Measurements from ENCODE around the gene PIGW.

PIGW gene

DNA sequence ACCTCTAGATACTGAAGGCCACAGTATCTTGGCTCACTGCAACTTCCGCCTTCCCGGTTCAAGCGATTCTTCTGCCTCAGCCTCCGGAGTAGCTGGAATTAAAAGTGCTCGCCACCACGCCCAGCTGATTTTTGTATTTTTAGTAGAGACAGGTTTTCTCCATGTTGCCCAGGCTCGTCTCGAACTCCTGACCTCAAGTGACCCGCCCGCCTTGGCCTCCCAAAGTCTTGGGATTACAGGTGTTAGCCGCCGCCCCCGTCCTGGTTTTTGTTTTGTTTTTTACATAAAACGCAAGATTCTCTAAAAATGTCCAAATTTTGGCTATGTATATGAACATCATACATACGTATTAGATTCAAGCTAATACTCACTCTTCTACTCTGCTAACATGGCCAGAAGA is 8.0 kb downstream of the PIGW start:
- peak overlapping the region; percentile 98 for H3K27ac ChIP-seq
- TF ChIP-seq, protein P1, sequence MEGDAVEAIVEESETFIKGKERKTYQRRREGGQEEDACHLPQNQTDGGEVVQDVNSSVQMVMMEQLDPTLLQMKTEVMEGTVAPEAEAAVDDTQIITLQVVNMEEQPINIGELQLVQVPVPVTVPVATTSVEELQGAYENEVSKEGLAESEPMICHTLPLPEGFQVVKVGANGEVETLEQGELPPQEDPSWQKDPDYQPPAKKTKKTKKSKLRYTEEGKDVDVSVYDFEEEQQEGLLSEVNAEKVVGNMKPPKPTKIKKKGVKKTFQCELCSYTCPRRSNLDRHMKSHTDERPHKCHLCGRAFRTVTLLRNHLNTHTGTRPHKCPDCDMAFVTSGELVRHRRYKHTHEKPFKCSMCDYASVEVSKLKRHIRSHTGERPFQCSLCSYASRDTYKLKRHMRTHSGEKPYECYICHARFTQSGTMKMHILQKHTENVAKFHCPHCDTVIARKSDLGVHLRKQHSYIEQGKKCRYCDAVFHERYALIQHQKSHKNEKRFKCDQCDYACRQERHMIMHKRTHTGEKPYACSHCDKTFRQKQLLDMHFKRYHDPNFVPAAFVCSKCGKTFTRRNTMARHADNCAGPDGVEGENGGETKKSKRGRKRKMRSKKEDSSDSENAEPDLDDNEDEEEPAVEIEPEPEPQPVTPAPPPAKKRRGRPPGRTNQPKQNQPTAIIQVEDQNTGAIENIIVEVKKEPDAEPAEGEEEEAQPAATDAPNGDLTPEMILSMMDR (conservative IDR thresholded peaks at IDR 0.05): no peak

DNA sequence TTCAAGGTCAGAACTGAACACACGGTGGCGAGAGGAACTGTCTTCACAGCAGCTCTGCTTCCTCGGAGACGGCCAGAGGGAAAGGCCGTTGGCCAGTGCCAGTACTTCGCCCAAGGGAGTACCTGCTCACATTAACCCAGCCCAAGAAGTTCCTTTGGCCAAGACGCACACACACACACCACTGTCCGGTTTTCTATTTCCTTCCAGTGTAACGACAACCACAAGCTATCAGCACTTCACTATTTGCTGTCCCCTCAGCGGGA is 9.2 kb downstream of the PIGW start:
- TF ChIP-seq, protein P1 (conservative IDR thresholded peaks at IDR 0.05): peak; percentile 37
- peak overlapping the region; percentile 98 for H3K27ac ChIP-seq

DNA sequence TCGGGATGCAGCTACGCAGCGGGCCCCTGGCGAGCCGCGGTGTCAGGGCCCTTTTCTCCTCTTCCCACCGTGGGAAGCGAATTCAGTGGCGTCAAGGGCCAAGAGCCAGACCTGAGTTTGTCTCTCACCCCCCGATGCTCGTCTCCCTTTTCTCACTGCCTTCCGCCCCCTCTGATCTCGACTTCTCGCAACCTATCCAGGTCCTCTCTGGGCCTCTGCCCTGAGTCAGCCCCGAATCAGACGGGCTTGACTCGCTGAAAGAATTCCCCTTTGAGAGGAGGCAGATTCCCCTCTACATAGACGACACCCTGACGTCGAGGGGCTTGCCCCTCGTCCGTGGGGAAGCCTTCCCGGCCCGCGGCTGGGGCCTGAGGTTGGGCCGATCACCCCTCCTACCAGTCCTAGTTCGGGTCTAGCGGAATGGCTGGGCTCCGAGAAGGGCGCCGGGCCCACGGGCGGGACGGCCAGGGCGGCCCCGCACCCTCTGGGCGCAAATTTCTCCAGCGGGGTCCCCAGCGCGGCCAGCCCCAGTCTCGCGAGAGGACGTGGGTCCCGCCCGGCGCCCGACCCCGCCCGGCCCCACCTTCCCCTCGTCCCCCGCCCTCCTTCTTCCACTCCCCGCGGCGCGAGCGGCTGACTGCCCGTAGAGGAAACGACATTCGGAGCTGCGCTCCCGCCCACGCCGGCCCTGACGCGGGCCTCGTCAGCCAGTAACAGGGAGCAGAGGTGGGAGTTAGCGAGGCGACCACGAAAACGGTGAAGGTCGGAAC is 9.7 kb downstream of the PIGW start, which contains the start of gene GGNBP2:
Gene GGNBP2, plus strand, starts transcription at position 613 of the 770 bp plus-strand sequence. CDS start 806 bp downstream, outside the sequence.
- TF ChIP-seq, protein P1 (conservative IDR thresholded peaks at IDR 0.05): no peak; the same call in 1 of the 2 replicates
- H3K27ac ChIP-seq: peak within 1 kb of the TSS; percentile 98

DNA sequence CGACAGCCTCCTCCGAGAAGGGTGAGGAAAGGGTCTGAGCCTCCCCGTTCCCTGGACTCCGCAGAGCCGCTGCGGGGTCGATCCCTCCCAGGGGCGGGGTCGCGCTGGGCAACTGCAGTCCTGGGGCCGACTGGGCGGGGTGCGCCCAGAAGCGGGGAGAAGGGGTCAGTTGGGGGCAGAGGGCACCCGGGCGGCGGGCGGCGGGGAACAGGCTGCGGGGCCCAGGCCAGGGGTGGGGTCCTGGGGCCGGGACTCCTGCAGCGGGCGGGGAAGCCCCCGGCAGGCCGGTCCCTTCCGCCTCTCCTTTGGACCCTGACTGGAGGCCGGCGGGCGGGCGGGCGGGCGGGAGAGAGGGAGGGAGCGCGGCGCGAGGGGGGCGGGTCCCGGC is 10.3 kb downstream of the PIGW start:
- H3K27ac ChIP-seq: peak overlapping the region; percentile 98
- TF ChIP-seq, protein P1 (conservative IDR thresholded peaks at IDR 0.05): no peak

DNA sequence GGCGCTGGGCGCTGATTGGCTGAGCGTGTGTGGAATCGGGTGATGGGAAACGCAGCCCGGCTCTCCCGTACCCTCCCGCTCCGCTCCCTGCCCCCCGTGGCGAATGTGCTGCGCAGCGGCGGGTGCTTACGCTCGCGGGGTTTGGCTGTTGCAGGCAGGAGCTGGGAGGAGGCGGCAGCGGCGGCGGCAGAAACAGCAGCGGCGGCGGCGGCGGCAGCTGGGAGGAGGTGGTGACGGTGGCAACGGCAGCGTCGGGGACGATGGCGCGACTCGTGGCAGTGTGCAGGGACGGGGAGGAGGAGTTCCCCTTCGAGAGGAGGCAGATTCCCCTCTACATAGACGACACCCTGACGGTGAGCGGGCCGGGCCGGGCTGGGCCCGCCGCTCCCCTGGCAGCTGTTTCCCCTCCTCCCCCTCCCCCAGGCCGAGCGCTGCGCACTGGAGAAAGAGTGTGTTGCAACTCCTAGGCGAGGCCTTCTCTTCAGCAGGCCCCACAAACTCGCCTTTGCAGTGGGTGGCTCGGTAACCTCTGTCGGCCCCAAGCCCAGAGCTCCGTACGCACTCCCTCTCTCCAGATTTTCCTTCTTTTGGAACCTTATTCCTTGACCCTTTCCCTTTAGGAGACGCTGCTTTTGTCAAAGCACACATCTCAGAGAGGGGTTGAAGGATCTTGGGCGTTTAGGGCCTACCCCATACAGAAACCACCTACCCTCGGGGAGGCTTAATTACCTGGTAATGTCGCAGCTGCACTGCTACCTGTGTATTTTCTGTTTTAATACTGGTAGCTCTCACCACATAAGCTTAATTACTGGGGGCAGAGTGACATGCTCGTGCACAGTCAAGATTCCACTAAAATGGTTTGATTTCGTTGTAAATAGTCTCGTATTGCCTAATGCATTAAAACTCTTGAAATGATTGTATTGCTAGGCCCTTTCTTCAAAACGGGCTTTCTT is 11.0 kb downstream of the PIGW start:
- TF ChIP-seq, protein P1 (conservative IDR thresholded peaks at IDR 0.05): no peak; the same call in 1 of the 2 replicates
- H3K27ac ChIP-seq: peak overlapping the region; percentile 98

DNA sequence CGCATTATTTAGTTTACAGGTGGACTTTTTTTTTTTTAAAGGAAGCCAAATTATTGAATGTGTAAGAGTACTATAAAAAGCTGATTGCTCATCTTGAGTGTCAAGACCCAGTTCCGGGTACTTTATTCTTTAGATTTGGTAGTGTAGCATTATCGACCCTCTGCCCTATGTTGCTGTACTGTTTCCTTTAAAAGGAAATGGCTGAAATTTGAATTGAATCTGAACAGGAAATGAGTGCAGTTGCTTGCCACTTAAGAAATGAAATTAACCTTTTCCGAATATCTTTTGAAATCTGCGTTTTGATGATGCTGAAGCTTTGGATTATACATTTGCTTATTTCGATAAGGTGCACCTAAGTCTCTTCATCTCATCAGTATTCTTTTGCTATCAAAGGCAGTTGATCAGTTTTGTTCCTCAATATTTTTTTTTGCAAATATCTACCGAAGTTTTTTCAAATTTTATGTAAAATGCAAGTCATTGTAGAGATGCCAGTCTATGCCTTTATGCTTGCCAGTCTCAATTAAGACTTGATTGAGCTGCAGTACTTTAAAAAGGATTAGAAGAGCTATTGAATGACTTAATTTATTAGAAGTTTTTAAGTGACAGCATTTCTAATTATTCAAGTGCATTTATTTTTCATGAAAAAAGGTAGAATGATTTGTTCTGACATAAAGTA is 11.8 kb downstream of the PIGW start:
- peak overlapping the region; percentile 98 for H3K27ac ChIP-seq
- TF ChIP-seq, protein P1 (conservative IDR thresholded peaks at IDR 0.05): no peak

DNA sequence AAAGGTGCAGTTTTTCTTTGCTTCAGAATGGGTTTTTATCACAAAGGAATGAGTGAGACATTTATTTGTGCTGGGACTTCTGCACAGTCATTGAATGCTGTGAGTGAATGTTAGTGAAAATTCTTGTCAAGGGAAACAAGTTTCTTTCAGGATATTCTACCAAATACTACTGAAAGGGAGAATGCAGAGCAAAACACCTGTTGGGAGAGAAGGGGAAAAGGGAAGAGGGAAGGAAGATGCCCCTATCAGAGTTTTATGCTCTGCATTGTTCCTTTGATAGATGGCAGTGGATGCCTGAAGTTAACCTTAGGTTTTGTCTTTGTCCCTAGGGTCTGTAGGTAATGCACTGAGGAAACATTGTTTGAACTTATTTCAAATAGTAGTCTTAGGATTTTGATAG is 13.0 kb downstream of the PIGW start:
- TF ChIP-seq, protein P1 (conservative IDR thresholded peaks at IDR 0.05): no peak
- peak overlapping the region; percentile 98 for H3K27ac ChIP-seq
